ENCODE measurements around the gene CUL1. TPM values are rescaled to one million over a fixed set of nuclear protein-coding genes. Genes with fewer than 3 reads are reported as not detected.

The CUL1 gene
- total and polyA plus RNA-seq, 3 experiments from 2014 or later = 58.3 to 93.4 (median 92.2) TPM

DNA sequence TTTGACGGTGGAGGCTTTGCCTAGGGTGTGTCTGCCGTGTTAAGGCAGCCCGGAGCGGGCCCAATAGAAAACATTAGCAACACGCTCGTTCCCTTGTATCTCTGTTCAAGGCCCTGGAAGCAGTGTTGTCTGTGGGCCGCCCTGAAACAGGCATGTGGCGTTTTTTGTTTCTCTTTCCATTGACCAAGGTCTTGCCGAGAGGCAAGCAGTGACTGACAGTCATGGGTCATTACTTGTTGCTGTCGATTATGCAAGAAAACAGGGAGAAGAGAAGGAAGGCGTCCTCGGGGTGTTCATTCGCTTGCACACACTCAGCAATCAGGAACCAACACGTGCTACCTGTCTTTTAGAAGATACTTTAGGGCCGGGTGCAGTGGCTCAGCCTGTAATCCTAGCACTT is 92.8 kb downstream of the CUL1 start:
- H3K9me3 Mint-ChIP-seq = no peaks in the 10 kb centered on the region
- ChIA-PET POLR2A (no interaction called here), CTCF (no interaction called here)
- H3K27me3 ChIP-seq (ENCODE audit: insufficient read depth, low read length, poor library complexity, severe bottlenecking) = no peaks in the 10 kb centered on the region
- no peaks in the 10 kb centered on the region for H3K4me1 Mint-ChIP-seq
- peaks cover 11 to 91% (median 31%) of the 10 kb centered on the region in 3 donors for H3K36me3 Mint-ChIP-seq
- no peaks in the 10 kb centered on the region for H3K9me3 ChIP-seq (ENCODE audit: low read length)
- no peak overlapping the region for H3K27ac ChIP-seq (ENCODE audit: low read depth, low read length)
- H3K4me3 ChIP-seq (ENCODE audit: low read length) = no peak overlapping the region
- H3K27me3 Mint-ChIP-seq = no peaks in the 10 kb centered on the region
- no peak overlapping the region for H3K27ac Mint-ChIP-seq
- no peaks in the 10 kb centered on the region for H3K4me1 ChIP-seq (ENCODE audit: insufficient read depth, low read length)
- no peak overlapping the region for H3K4me3 Mint-ChIP-seq
- H3K36me3 ChIP-seq (ENCODE audit: insufficient read depth, low read length) = peaks cover 74% of the 10 kb centered on the region
- DNase-seq = no peak

DNA sequence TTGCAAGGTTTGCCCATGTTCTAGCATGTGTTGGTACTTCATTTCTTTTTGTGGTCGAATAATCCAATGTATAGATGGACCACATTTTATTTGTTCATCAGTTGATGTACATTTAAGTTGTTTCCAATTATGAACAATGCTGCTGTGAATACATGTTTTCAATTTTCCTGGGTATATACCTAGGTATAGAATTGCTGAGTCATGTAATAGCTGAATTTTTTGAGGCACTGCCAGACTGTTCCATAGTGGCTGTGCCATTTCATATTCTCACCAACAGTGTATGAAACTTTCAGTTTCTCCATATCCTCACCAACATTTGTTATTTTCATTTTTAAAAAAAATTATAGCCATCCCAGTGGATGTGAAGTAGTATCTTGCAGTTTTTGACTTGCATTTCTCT is 94.9 kb downstream of the CUL1 start:
- ChIA-PET CTCF (no interaction called here), POLR2A (no interaction called here)
- no peak overlapping the region for H3K4me3 Mint-ChIP-seq
- Histone ChIP-seq H3K4me3 (ENCODE audit: low read length) (no peak overlapping the region), H3K27me3 (ENCODE audit: insufficient read depth, low read length, poor library complexity, severe bottlenecking) (no peaks in the 10 kb centered on the region), H3K9me3 (ENCODE audit: low read length) (no peaks in the 10 kb centered on the region), H3K27ac (ENCODE audit: low read depth, low read length) (no peak overlapping the region), H3K36me3 (ENCODE audit: insufficient read depth, low read length) (peaks cover 76% of the 10 kb centered on the region), H3K4me1 (ENCODE audit: insufficient read depth, low read length) (no peaks in the 10 kb centered on the region)
- no peaks in the 10 kb centered on the region for H3K4me1 Mint-ChIP-seq
- no peaks in the 10 kb centered on the region for H3K27me3 Mint-ChIP-seq
- DNase-seq = no peak
- H3K36me3 Mint-ChIP-seq = peaks cover 8 to 91% (median 27%) of the 10 kb centered on the region in 3 donors
- no peaks in the 10 kb centered on the region for H3K9me3 Mint-ChIP-seq
- H3K27ac Mint-ChIP-seq = peak overlapping the region in 1 of 8 donors; percentile 56

DNA sequence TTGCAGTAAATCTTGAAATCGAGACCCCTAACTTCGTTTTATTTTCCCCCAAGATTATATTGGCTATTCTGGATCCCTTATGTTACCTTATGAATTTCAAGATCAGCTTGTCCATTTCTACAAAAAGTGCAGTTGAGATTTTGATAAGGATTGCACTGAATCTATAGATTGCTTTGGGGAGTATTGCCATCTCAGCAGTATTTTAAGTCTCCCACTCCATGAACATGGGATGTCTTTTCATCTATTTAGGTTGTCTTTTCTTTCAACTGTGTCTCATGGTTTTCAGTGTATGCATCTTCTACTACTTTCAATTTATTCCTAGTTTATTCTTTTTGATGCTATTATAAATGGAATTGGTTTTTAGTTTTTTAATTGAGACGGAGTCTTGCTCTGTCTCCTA is 95.8 kb downstream of the CUL1 start:
- Mint-ChIP-seq H3K4me1 (no peaks in the 10 kb centered on the region), H3K4me3 (no peak overlapping the region), H3K27me3 (no peaks in the 10 kb centered on the region), H3K27ac (peak overlapping the region in 2 of 8 donors; percentile 21 to 25), H3K9me3 (no peaks in the 10 kb centered on the region), H3K36me3 (peaks cover 0 to 92% (median 30%) of the 10 kb centered on the region in 3 donors)
- no peaks in the 10 kb centered on the region for H3K4me1 ChIP-seq (ENCODE audit: insufficient read depth, low read length)
- DNase-seq = no peak
- no peak overlapping the region for H3K4me3 ChIP-seq (ENCODE audit: low read length)
- ChIA-PET CTCF (no interaction called here), POLR2A (no interaction called here)
- no peaks in the 10 kb centered on the region for H3K27me3 ChIP-seq (ENCODE audit: insufficient read depth, low read length, poor library complexity, severe bottlenecking)
- H3K9me3 ChIP-seq (ENCODE audit: low read length) = no peaks in the 10 kb centered on the region
- peaks cover 79% of the 10 kb centered on the region for H3K36me3 ChIP-seq (ENCODE audit: insufficient read depth, low read length)
- H3K27ac ChIP-seq (ENCODE audit: low read depth, low read length) = no peak overlapping the region

DNA sequence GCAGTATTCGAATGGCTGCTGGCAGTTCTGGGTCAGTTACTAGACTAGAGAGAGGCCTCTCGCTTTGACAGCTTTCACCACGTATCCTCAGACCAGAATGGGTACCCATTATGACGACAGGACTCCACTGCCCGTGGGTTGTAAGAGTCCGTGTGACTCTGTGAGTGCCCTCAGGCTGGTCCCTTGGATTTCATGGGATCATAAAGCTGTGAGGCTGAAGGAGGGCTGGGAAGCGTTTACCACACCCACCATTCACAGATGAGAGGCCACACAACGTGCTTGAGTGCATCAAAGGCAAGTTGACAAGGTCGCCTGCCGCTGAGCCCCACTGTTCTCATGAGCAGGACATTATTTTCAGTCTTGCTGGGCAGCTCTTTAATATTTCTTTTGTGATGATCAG is 98.1 kb downstream of the CUL1 start:
- peaks cover 11 to 92% (median 28%) of the 10 kb centered on the region in 3 donors for H3K36me3 Mint-ChIP-seq
- no peak for DNase-seq
- Histone ChIP-seq H3K27ac (ENCODE audit: low read depth, low read length) (no peak overlapping the region), H3K27me3 (ENCODE audit: insufficient read depth, low read length, poor library complexity, severe bottlenecking) (no peaks in the 10 kb centered on the region), H3K36me3 (ENCODE audit: insufficient read depth, low read length) (peaks cover 70% of the 10 kb centered on the region), H3K4me1 (ENCODE audit: insufficient read depth, low read length) (no peaks in the 10 kb centered on the region), H3K4me3 (ENCODE audit: low read length) (no peak overlapping the region), H3K9me3 (ENCODE audit: low read length) (no peaks in the 10 kb centered on the region)
- H3K4me1 Mint-ChIP-seq = no peaks in the 10 kb centered on the region
- no peak overlapping the region for H3K4me3 Mint-ChIP-seq
- no peak overlapping the region for H3K27ac Mint-ChIP-seq
- POLR2A ChIA-PET = no interaction called here
- CTCF ChIA-PET = no interaction called here
- H3K9me3 Mint-ChIP-seq = no peaks in the 10 kb centered on the region
- no peaks in the 10 kb centered on the region for H3K27me3 Mint-ChIP-seq

DNA sequence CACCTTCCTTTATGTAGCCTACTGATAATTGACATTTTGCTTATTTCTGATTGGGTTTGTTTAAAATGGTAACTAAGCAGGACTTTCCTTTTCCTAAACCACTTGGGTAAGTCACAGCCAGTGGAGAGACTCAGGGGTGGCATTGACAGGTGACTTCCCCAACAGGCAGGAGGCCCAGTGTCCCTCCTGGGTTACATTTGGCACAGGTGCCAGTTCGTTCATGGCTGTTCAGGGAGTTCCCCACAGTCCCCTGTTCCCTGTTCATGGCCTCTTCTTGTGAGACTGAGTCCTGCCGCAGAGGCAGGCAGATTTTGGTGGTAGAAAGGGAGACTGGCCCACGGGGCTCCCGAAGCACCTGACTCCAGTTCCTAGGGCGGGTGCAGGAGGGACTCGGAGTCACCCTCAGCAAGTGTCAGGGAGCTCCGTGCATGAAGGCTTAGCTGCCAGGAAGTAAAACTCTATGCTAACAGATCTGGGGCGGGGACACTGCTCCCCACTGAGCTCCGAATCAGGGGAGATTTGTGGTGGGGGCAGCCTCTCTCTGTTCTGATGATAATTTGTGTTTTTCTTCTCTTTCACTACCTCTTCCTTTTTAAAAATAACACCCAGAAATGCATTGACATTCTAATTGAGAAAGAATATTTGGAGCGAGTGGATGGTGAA is 101.3 kb downstream of the CUL1 start:
- H3K4me1 Mint-ChIP-seq = peaks cover 0 to 2% (median 0%) of the 10 kb centered on the region in 3 donors
- no peak for DNase-seq
- H3K9me3 Mint-ChIP-seq = no peaks in the 10 kb centered on the region
- H3K27ac Mint-ChIP-seq = no peak overlapping the region
- no peaks in the 10 kb centered on the region for H3K27me3 Mint-ChIP-seq
- Histone ChIP-seq H3K36me3 (ENCODE audit: insufficient read depth, low read length) (peaks cover 48% of the 10 kb centered on the region), H3K27me3 (ENCODE audit: insufficient read depth, low read length, poor library complexity, severe bottlenecking) (no peaks in the 10 kb centered on the region), H3K4me3 (ENCODE audit: low read length) (no peak overlapping the region), H3K27ac (ENCODE audit: low read depth, low read length) (no peak overlapping the region), H3K9me3 (ENCODE audit: low read length) (no peaks in the 10 kb centered on the region), H3K4me1 (ENCODE audit: insufficient read depth, low read length) (no peaks in the 10 kb centered on the region)
- peaks cover 11 to 71% (median 25%) of the 10 kb centered on the region in 3 donors for H3K36me3 Mint-ChIP-seq
- no peak overlapping the region for H3K4me3 Mint-ChIP-seq
- ChIA-PET POLR2A (no interaction called here), CTCF (no interaction called here)

DNA sequence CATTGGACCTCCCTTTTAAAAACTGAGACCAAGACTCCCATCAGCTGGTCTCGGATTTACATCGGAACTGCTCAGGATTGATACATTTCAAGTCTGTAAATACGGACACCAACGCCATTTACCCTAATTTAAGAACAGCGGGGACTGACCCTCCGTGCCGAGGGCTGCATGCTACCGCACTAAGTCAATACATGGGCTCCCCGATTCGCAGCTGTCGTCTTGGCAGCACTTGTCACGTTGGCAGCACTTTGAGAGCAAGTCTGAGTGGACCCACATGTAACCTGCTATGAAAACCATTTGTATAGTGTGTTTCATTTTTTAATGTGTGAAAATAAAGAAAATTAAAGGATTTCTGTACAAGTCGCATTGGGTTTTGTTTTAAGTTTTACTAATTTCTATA is 102.0 kb downstream of the CUL1 start:
- H3K36me3 ChIP-seq (ENCODE audit: insufficient read depth, low read length) = peaks cover 48% of the 10 kb centered on the region
- Mint-ChIP-seq H3K4me3 (no peak overlapping the region), H3K9me3 (no peaks in the 10 kb centered on the region), H3K27ac (no peak overlapping the region), H3K27me3 (no peaks in the 10 kb centered on the region), H3K4me1 (peaks cover 0 to 2% (median 0%) of the 10 kb centered on the region in 3 donors), H3K36me3 (peaks cover 11 to 69% (median 25%) of the 10 kb centered on the region in 3 donors)
- no peak overlapping the region for H3K4me3 ChIP-seq (ENCODE audit: low read length)
- no peak overlapping the region for H3K27ac ChIP-seq (ENCODE audit: low read depth, low read length)
- H3K9me3 ChIP-seq (ENCODE audit: low read length) = no peaks in the 10 kb centered on the region
- POLR2A ChIA-PET = no interaction called here
- CTCF ChIA-PET = no interaction called here
- H3K27me3 ChIP-seq (ENCODE audit: insufficient read depth, low read length, poor library complexity, severe bottlenecking) = no peaks in the 10 kb centered on the region
- H3K4me1 ChIP-seq (ENCODE audit: insufficient read depth, low read length) = no peaks in the 10 kb centered on the region
- DNase-seq = no peak

DNA sequence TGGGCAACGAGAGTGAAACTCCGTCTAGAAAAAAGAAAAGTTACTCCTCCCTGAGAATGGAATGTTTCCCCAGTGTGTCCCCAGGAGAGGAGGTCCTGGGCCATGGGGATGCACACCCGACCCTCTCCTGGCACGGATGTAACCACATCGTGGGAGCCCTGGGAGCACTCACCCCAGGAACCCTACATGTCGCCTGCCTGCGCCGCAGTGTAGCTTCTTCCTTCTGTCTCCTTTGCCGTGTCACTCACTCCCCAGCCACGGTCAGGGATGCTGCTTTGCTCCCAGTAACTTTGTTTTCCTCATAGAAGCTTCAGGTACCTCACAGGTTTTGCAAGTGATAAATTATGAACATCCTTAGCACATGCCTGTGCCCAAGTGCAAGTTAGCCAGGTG is 103.4 kb downstream of the CUL1 start:
- Mint-ChIP-seq H3K9me3 (no peaks in the 10 kb centered on the region), H3K27ac (peak overlapping the region in 1 of 8 donors; percentile 78), H3K36me3 (peaks cover 11 to 66% (median 26%) of the 10 kb centered on the region in 3 donors), H3K27me3 (no peaks in the 10 kb centered on the region), H3K4me1 (peaks cover 0 to 2% (median 0%) of the 10 kb centered on the region in 3 donors), H3K4me3 (no peak overlapping the region)
- DNase-seq = no peak
- H3K27me3 ChIP-seq (ENCODE audit: insufficient read depth, low read length, poor library complexity, severe bottlenecking) = no peaks in the 10 kb centered on the region
- no peak overlapping the region for H3K4me3 ChIP-seq (ENCODE audit: low read length)
- ChIA-PET POLR2A (no interaction called here), CTCF (no interaction called here)
- no peak overlapping the region for H3K27ac ChIP-seq (ENCODE audit: low read depth, low read length)
- H3K9me3 ChIP-seq (ENCODE audit: low read length) = no peaks in the 10 kb centered on the region
- H3K36me3 ChIP-seq (ENCODE audit: insufficient read depth, low read length) = peaks cover 34% of the 10 kb centered on the region
- H3K4me1 ChIP-seq (ENCODE audit: insufficient read depth, low read length) = no peaks in the 10 kb centered on the region

DNA sequence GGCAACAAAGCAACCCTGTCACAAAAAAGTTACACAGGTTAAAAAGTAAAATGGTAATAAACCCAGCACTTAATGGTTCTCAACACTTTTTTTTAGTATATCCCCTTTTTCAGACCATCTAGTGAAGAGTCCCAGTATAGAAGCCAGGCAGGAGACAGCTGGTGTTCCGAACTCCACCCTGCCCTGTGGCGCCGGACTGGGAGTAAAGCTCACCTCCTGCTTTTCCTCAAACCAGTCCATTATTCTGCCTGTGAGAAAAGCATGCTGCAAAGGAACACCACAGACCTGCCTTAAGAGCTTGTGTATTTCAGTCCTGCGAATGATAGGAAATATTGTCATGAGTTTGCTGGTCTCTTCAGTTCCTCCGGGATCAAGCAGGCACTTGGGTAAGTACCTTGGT is 104.4 kb downstream of the CUL1 start:
- Mint-ChIP-seq H3K4me1 (peaks cover 0 to 2% (median 0%) of the 10 kb centered on the region in 3 donors), H3K36me3 (peaks cover 11 to 63% (median 26%) of the 10 kb centered on the region in 3 donors), H3K9me3 (no peaks in the 10 kb centered on the region), H3K4me3 (peak overlapping the region in 1 of 7 donors; percentile 18), H3K27ac (peak overlapping the region in 1 of 8 donors; percentile 42), H3K27me3 (no peaks in the 10 kb centered on the region)
- Histone ChIP-seq H3K27ac (ENCODE audit: low read depth, low read length) (no peak overlapping the region), H3K9me3 (ENCODE audit: low read length) (no peaks in the 10 kb centered on the region), H3K36me3 (ENCODE audit: insufficient read depth, low read length) (peaks cover 27% of the 10 kb centered on the region), H3K27me3 (ENCODE audit: insufficient read depth, low read length, poor library complexity, severe bottlenecking) (no peaks in the 10 kb centered on the region), H3K4me1 (ENCODE audit: insufficient read depth, low read length) (no peaks in the 10 kb centered on the region), H3K4me3 (ENCODE audit: low read length) (no peak overlapping the region)
- CTCF ChIA-PET = no interaction called here
- no peak for DNase-seq
- POLR2A ChIA-PET = no interaction called here
